ENCODE results near the gene RC3H1.
"Not testable (repeated sequence)": the region's sequence is repeated elsewhere in the genome, so short reads cannot be mapped to it uniquely, and the experiment has no call there.

Gene RC3H1, protein sequence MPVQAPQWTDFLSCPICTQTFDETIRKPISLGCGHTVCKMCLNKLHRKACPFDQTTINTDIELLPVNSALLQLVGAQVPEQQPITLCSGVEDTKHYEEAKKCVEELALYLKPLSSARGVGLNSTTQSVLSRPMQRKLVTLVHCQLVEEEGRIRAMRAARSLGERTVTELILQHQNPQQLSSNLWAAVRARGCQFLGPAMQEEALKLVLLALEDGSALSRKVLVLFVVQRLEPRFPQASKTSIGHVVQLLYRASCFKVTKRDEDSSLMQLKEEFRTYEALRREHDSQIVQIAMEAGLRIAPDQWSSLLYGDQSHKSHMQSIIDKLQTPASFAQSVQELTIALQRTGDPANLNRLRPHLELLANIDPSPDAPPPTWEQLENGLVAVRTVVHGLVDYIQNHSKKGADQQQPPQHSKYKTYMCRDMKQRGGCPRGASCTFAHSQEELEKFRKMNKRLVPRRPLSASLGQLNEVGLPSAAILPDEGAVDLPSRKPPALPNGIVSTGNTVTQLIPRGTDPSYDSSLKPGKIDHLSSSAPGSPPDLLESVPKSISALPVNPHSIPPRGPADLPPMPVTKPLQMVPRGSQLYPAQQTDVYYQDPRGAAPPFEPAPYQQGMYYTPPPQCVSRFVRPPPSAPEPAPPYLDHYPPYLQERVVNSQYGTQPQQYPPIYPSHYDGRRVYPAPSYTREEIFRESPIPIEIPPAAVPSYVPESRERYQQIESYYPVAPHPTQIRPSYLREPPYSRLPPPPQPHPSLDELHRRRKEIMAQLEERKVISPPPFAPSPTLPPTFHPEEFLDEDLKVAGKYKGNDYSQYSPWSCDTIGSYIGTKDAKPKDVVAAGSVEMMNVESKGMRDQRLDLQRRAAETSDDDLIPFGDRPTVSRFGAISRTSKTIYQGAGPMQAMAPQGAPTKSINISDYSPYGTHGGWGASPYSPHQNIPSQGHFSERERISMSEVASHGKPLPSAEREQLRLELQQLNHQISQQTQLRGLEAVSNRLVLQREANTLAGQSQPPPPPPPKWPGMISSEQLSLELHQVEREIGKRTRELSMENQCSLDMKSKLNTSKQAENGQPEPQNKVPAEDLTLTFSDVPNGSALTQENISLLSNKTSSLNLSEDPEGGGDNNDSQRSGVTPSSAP

DNA sequence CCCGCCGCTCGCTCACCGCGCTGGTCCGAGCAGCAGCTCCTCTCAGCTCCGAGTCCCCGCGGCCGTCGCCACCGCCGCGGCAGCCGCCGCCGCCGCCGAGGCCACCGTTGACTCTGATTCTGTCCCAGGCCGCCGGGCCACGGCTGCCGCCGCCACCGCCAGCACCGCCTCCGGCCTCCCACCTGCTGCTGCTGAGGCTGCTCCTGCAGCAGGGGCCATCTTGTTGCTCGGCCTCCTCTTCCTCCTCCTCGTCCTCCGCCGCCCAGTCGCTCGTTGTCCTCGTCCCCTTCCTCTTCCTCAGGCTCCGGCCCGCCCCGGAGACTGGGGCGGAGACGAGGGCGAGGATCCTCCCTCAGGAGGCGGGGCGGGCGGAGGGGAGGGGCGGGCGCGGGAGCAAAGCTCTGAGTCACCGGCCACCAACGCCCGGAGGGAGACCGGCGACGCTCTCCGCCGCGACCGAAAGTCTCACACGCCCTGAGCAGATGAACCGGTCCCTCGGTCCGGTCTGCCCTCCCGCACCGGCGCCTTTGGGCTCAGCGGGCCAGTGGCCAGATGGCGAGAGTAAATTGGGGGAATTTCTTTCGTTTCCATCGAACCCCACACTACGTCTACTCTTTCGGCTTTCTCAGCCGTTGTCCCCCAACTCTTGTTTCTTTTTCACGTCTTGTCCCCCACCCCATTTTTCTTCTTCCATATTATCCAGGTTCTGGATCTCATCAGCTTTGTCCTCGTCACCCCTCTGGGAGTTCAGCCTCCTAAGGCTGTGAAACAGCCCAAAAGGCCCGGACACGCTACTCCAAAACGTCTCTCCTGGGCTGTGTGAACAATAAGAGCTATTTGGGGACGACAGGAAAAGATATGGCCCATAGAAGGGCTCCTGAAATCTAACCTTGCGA lies at the start of gene RC3H1:
TSS of gene RC3H1 (minus strand) at position 278 of the 896 bp plus-strand sequence. CDS start 29,372 bp downstream, outside the sequence.
- DNase-seq (ENCODE audit: low read depth, low spot score), result no peak

DNA sequence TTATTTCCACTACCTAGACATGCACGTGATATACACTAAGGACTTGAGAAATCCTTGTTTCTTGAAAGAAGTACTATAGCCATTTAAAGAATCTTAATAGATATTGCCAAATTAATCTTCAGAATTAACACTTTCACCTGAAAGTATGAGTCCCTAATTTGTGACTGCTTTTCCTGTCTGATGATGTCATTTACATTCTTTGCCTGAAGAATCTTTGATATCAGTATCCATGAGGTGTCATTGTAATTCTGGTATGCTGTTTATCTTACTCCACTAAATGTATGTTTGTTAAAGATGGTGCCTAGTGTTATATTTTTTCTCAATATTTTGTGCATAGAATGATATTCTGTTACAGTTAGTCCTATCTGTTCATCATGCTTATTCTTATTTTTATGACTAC lies 48.5 kb upstream of the RC3H1 start:
- no peak for DNase-seq (ENCODE audit: low read depth, low spot score)

DNA sequence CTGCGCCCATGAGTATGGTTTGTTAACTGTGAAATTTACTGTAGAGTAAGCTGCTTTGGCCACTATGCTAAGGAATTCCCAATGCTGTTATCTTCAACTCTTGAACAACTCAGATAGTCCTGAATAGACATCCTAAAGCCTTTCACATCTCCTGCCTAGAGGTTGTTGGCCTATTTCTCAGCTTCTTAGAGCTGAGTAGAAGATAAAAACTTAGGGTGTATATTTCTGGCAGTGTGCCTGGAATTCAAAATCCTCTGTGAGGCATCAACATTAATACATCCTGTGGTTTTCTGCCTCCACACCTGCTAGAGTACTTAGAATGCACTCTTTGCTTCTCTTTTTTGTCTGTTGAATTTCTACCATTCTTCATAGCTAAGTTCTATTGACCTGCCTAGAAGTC lies 45.8 kb upstream of the RC3H1 start:
- DNase-seq (ENCODE audit: low read depth, low spot score), result no peak

- no peak for DNase-seq (ENCODE audit: low read depth, low spot score)
Observed at GRCh38 chr1:174060090-174060489, 37.9 kb upstream of the RC3H1 start.

DNA sequence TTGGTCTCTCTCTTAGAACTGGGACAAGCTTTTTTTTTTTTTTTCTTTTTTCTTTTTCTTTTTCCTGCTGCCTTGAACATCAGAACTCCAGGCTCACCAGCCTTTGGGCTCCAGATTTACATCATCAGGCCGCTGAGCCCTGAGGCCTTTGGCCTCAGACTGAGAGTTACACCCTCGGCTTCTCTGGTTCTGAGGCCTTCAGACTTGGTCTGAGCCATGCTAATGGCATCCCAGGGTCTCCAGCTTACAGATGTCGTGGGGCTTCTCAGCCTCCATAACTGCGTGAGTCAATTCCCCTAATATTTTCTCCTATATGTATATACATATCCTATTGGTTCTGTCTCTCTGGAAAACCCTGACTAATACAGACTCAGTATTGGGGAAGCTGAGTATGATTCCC lies 36.5 kb upstream of the RC3H1 start:
- DNase-seq (ENCODE audit: low read depth, low spot score), result no peak

DNA sequence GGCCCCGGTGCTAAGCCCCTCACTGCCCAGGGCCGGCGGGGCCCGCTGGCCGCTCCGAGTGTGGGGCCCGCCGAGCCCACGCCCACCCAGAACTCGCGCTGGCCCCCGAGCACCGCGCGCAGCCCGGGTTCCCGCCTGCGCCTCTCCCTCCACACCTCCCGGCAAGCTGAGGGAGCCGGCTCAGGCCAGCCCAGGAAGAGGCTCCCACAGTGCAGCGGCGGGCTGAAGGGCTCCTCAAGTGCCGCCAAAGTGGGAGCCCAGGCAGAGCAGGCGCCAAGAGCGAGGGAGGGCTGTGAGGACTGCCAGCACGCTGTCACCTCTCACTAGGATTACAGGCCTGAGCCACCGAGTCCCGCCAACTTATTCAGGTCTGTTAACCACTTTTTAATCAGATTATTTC lies 34.5 kb upstream of the RC3H1 start:
- DNase-seq (ENCODE audit: low read depth, low spot score), result not testable (repeated sequence)

GRCh38 chr1:174055797-174056196 lies 33.6 kb upstream of the RC3H1 start:
- not testable (repeated sequence) for DNase-seq (ENCODE audit: low read depth, low spot score)

GRCh38 chr1:174053826-174054225 lies 31.7 kb upstream of the RC3H1 start:
- no peak for DNase-seq (ENCODE audit: low read depth, low spot score)

GRCh38 chr1:174052621-174053020 lies 30.5 kb upstream of the RC3H1 start:
- no peak for DNase-seq (ENCODE audit: low read depth, low spot score)

DNA sequence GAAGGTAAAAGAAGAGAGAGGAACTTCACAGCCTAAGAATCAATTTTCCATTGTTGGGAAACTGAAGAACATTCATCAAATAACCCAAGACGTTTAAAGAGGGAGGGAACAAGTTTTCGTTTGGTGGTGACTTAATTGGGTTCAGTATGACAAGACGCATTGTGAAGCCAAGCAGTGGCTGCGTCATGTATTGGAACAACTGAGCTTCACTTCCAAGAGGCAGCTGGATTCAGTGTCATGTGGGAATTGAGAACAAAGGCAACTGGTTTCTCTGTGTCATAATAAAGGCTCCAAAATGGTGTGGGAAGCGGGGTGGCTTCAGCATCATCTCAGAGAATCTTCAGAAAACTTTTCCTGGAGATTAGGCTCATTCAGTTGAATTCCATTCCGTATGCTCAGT lies 29.8 kb upstream of the RC3H1 start:
- DNase-seq (ENCODE audit: low read depth, low spot score), result no peak

DNA sequence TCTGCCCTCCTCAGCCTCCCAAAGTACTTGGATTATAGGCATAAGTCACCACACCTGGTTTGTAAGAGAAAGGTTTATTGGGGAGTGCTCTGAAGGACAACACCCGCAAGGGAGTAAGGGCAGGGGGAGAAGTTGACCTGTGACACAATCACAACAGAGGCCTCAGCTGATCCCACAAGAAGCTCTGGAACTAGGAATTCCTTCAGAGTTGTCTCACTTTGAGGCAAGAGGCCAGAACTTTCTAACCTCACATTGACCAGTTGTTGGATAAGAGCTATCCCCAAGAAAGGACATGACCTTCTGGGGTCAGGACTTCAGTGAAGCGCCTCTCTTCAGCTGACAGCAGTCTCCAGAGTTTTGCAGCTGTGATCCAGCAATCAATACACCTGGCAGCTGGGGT lies 27.4 kb upstream of the RC3H1 start:
- DNase-seq (ENCODE audit: low read depth, low spot score), result no peak

DNA sequence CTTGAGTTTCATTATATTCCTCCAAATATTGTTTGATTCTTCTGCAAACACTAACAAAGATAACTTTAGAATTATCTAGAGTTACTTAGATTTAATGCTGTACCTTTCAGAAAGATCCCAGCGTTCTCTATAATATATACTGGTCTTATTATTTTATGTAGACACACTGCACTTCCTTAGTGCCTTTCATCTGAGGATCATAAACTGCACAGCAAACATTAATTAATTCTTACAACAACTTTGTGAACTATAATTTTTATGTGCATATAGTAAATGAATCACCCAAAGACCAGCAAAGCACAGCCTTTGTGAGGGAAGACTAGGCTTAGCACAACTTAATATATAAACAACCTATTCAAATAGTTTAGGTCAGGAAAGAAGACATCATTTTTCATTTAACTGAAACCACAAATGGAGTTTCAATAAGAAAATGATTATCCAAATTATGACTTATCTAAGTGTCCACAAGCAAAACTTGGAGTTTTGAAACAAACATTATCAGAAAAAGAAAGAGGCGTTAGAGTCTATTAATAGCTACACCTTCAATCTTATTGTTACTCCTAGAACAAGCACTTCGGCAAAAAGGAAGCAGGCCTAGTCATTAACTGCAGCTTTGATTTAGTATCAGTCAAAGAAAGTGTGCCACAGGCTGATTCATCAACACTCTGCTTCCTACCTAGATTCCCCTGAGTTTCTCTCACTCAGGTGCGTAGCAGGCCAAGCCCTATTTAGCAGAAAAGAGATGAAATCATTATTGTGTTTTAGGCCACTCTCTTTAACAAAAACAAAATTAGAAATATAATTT lies 22.5 kb upstream of the RC3H1 start:
- DNase-seq (ENCODE audit: low read depth, low spot score), result no peak

GRCh38 chr1:174042509-174042908 lies 20.4 kb upstream of the RC3H1 start:
- not testable (repeated sequence) for DNase-seq (ENCODE audit: low read depth, low spot score)

GRCh38 chr1:174041369-174041768 lies 19.2 kb upstream of the RC3H1 start:
- no peak for DNase-seq (ENCODE audit: low read depth, low spot score)

DNA sequence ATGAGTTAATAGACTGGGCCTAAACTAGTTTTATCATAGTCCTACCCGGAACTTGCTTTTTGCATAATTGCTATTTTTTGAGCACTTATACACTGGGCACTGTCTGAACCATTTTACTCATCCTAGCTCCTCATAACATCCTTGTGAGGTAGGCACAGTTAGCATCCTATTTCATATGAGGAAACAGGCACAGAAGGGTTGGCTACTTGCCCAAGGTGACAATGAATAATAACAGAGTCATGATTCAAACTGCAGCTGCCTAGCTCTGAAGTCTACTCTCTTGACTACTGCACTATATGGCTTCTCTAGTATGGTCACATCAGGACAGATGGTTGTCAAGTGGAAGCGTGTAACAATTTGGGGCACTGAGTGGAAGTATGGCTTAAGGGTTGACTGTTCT lies 18.2 kb upstream of the RC3H1 start:
- no peak for DNase-seq (ENCODE audit: low read depth, low spot score)

GRCh38 chr1:174039027-174039426 lies 16.9 kb upstream of the RC3H1 start:
- DNase-seq (ENCODE audit: low read depth, low spot score), result no peak

DNA sequence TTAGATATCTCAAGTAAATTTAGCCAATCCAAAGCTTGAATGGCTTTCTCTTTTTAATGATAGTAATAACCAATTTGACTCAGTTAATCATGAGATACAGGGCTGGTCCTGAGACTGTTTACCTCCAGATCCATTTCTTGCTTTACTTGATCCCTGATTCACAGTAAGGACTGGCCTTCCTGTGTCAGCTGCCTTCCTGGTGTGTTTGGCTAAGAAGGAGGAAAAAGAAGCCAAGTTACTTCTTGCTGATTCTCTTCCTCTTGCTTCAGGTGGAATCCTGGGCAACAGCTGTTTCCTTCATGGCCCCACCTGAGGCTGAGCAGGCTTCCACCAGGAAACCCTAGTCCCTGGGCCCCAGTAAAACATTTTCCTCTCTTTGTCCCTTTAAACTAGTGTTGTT lies 14.6 kb upstream of the RC3H1 start:
- no peak for DNase-seq (ENCODE audit: low read depth, low spot score)

- no peak for DNase-seq (ENCODE audit: low read depth, low spot score)
Observed at GRCh38 chr1:174036204-174036603, 14.0 kb upstream of the RC3H1 start.

DNA sequence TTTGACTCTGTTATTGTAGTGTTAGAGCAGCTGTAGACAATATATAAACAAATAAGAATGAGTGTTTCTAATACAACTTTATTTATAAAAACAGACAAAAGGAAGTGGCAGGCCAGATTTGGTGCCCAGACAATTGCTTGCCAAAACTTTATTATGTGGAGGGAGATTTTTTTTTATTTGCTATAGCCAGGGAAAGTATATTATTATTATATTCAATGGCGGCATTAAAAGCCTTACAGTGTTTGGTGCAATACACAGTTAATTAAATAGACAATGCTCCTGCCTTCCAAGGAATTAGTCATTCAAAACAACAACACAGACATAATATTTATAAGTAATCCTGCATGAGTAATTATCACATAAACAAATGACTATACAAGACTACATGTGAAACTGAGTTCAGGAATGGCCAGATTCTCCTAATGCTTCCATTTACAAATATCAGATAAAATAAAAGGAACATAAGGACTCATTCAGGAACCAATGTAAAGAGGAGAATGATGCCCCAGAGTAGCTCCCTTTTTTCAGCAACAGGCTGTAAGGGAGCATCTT lies 10.6 kb upstream of the RC3H1 start:
- no peak for DNase-seq (ENCODE audit: low read depth, low spot score)

GRCh38 chr1:174031099-174031498 lies 8.9 kb upstream of the RC3H1 start:
- no peak for DNase-seq (ENCODE audit: low read depth, low spot score)
